Measurements from ENCODE around the gene POLK. TPM values are rescaled to one million over a fixed set of nuclear protein-coding genes. Genes with fewer than 3 reads are reported as not detected.
"Not testable (repeated sequence)": the region's sequence is repeated elsewhere in the genome, so short reads cannot be mapped to it uniquely, and the experiment has no call there.

The POLK gene
- total RNA-seq, 6 experiments from 2014 or later, result 11.5 to 16.3 (median 14.1) TPM

DNA sequence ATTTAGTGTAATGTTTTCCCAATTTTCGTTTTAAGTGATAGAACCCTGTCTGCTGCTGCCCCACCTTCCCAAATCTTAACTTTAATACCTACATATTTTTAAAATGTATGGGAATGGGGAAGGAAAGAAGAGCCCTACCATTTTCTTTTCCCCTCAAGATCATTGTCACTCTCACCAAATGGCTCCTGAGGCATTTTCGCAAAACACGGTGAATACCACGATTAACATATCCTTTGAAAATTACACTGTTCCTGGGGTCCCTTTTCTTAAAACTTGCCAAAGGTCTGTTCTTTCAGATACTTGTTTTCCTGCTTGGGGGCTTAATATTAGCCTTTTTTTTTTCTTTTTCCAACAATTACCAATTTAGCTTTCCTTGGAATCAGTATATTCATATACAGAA lies 36.3 kb upstream of the POLK start:
- Histone ChIP-seq H3K27me3 (no peaks in the 10 kb centered on the region), H3K4me1 (peaks cover 0 to 7% (median 3%) of the 10 kb centered on the region in 4 donors), H3K27ac (no peak overlapping the region), H3K9me3 (no peaks in the 10 kb centered on the region), H3K4me3 (no peak overlapping the region), H3K36me3 (no peaks in the 10 kb centered on the region)
- ATAC-seq (no peak), DNase-seq (no peak)
- WGBS (ENCODE audit: insufficient coverage, low coverage, low lambda C conversion rate, missing lambda C conversion rate), result 85% methylated on average over 4 of the region's 4 CpGs
- TF ChIP-seq, protein P1, sequence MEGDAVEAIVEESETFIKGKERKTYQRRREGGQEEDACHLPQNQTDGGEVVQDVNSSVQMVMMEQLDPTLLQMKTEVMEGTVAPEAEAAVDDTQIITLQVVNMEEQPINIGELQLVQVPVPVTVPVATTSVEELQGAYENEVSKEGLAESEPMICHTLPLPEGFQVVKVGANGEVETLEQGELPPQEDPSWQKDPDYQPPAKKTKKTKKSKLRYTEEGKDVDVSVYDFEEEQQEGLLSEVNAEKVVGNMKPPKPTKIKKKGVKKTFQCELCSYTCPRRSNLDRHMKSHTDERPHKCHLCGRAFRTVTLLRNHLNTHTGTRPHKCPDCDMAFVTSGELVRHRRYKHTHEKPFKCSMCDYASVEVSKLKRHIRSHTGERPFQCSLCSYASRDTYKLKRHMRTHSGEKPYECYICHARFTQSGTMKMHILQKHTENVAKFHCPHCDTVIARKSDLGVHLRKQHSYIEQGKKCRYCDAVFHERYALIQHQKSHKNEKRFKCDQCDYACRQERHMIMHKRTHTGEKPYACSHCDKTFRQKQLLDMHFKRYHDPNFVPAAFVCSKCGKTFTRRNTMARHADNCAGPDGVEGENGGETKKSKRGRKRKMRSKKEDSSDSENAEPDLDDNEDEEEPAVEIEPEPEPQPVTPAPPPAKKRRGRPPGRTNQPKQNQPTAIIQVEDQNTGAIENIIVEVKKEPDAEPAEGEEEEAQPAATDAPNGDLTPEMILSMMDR (IDR thresholded peaks at IDR 0.05), result no peak
- TF ChIP-seq POLR2A (IDR thresholded peaks at IDR 0.05), result no peak
- intact Hi-C loops (cut with DNase I), result no loop called here

DNA sequence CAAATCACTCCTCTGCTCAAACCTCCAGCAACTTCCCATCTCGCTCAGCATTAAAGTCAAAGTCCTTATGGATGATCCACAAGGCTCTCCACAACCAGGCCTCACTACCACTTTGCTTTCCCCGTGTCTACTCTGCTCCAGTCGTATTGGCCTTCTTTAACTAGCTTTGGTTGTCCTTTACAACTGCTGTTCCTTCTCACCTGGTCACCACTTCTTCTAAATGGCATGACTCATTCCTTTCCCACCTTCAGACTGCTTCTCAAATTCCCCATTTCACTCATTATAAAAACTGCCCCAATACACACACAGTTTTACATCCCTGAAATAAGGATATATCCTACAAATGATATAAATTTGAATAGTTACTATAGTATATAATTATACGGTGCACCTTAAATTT lies 30.7 kb upstream of the POLK start:
- TF ChIP-seq POLR2A (IDR thresholded peaks at IDR 0.05), result no peak
- TF ChIP-seq, protein P1 (IDR thresholded peaks at IDR 0.05), result no peak
- Histone ChIP-seq H3K27me3 (no peaks in the 10 kb centered on the region), H3K27ac (no peak overlapping the region), H3K4me1 (no peaks in the 10 kb centered on the region), H3K9me3 (no peaks in the 10 kb centered on the region), H3K36me3 (no peaks in the 10 kb centered on the region), H3K4me3 (no peak overlapping the region)
- no peak for ATAC-seq
- intact Hi-C loops (cut with DNase I), result no loop called here
- 91% methylated on average over 4 of the region's 4 CpGs for WGBS (ENCODE audit: insufficient coverage, low coverage, low lambda C conversion rate, missing lambda C conversion rate)
- DNase-seq, result no peak

DNA sequence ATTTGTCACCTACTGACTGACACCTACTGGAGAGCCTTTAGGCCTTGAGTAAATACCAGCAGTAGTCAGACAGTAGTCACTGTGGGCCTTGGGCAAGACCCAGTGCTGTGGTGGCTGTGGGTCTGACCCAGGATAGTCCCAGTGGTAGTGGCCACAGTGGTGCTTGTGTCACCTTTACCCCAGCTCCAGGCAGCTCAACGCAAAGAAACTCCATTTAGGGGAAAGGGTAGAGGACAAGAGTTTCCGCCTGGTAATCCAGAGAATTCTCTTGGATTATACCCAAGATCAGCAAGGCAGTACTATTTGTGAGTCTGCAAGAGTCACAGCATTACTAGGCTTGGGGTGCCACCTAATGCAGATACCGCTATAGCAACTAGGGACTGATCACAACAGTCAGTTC lies 29.2 kb upstream of the POLK start:
- TF ChIP-seq, protein P1 (IDR thresholded peaks at IDR 0.05), result peak in 1 of 4 donors; percentile 14
- TF ChIP-seq POLR2A (IDR thresholded peaks at IDR 0.05), result no peak
- Histone ChIP-seq H3K27me3 (no peaks in the 10 kb centered on the region), H3K9me3 (no peaks in the 10 kb centered on the region), H3K27ac (peak overlapping the region in 1 of 3 donors; percentile 5), H3K4me3 (no peak overlapping the region), H3K4me1 (no peaks in the 10 kb centered on the region), H3K36me3 (no peaks in the 10 kb centered on the region)
- intact Hi-C loops (cut with DNase I), result no loop called here
- DNase-seq (peak in 1 of 3 donors; percentile 36), ATAC-seq (peak; percentile 46 to 97 (median 63))
- 100% methylated on average over 1 of the region's 3 CpGs for WGBS (ENCODE audit: insufficient coverage, low coverage, low lambda C conversion rate, missing lambda C conversion rate)

DNA sequence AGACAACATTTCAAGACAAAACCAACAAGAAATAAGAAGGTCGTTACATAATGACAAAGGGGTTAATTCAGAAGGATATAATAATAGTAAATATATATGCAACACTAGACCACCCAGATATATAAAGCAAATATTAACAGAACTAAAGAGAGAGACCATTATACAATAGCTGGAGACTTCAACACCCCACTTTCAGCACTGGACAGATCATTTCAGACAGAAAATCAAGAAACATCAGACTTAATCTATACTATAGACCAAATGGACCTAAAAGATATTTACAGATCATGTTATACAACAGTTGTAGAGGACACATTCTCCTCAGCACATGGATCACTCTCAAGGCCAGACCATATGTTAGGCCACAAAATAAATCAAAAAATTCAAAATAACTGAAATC lies 27.1 kb upstream of the POLK start:
- WGBS (ENCODE audit: insufficient coverage, low coverage, low lambda C conversion rate, missing lambda C conversion rate), result 85% methylated on average over 1 of the region's 1 CpG
- intact Hi-C loops (cut with DNase I), result no loop called here
- no peaks in the 10 kb centered on the region for H3K36me3 ChIP-seq
- H3K4me3 ChIP-seq, result no peak overlapping the region
- ATAC-seq, result no peak
- no peak for TF ChIP-seq POLR2A (IDR thresholded peaks at IDR 0.05)
- TF ChIP-seq, protein P1 (IDR thresholded peaks at IDR 0.05), result no peak
- no peak overlapping the region for H3K27ac ChIP-seq
- DNase-seq, result no peak
- no peaks in the 10 kb centered on the region for H3K4me1 ChIP-seq
- no peaks in the 10 kb centered on the region for H3K9me3 ChIP-seq
- H3K27me3 ChIP-seq, result no peaks in the 10 kb centered on the region

DNA sequence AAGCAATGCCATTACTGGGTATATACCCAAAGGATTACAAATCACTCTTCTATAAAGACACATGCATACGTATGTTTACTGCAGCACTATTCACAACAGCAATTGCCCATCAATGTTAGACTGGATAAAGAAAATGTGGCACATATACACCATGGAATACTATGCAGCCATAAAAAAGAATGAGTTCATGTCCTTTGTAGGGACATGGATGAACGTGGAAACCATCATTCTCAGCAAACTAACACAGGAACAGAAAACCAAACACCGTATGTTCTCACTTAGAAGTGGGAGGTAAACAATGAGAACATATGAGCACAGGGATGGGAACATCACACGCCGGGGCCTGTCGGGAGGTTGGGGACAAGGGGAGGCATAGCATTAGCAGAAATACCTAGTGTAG lies 21.8 kb upstream of the POLK start:
- intact Hi-C loops (cut with DNase I); ATAC-seq; H3K9me3 ChIP-seq; H3K27ac ChIP-seq; DNase-seq; H3K36me3 ChIP-seq; H3K4me3 ChIP-seq; H3K27me3 ChIP-seq; H3K4me1 ChIP-seq: not testable (repeated sequence)
- 91% methylated on average over 6 of the region's 6 CpGs for WGBS (ENCODE audit: insufficient coverage, low coverage, low lambda C conversion rate, missing lambda C conversion rate)
